Measurements from ENCODE around the gene NYAP1.
"Not testable (repeated sequence)": the region's sequence is repeated elsewhere in the genome, so short reads cannot be mapped to it uniquely, and the experiment has no call there.

Gene NYAP1

GRCh38 chr7:100483722-100484672 is at the start of gene NYAP1:
Gene NYAP1, plus strand, starts transcription at chr7:100483927. Its CDS starts 1,385 bp downstream, at chr7:100485312.
- DNase-seq: no peak

- no peak for DNase-seq
These were observed 49.2 kb upstream of the NYAP1 start for GRCh38 chr7:100434297-100435144.

GRCh38 chr7:100435401-100436304 is 48.1 kb upstream of the NYAP1 start:
- DNase-seq: peak; percentile 36

DNA sequence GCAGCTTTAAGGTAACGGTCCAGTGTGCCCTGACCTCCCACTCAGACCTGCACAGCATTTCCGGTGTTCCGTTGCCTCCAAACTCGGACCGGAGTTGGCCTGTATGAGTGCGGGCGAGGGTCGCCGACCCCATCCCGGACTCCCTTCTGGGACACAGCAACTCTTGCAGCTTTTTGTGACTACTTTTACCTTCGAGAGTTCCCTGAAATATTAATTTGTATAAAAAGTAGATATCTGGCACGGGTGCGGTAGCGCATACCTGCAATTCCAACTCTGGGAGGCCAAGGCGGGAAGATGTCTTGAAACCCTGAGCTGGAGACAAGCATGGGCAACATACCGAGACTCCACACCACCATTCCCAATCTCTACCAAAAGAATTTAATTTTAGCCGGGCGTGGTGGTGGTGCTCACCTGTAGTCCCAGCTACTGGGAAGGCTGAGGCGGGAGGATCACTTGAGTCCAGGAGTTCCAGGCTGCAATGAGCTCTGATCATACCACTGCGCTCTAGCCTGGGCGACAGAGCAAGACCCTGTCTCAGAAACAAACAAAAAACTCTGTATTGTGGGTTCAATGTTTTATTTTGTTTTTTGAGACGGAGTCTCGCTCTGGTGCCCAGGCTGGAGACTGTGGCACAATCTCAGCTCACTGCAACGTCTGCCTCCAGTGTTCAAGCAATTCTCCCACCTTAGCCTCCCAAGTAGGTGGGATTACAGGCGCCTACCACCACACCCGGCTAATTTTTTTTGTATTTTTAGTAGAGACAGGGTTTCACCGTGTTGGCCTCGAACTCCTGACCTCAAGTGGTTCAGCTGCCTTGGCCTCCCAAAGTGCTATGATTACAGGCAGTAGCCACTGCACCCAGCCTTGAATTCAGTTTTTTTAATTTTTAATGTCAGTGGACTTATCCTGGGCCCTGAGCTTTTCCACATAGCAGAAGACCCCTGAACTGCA is 46.3 kb upstream of the NYAP1 start:
- no peak for DNase-seq

DNA sequence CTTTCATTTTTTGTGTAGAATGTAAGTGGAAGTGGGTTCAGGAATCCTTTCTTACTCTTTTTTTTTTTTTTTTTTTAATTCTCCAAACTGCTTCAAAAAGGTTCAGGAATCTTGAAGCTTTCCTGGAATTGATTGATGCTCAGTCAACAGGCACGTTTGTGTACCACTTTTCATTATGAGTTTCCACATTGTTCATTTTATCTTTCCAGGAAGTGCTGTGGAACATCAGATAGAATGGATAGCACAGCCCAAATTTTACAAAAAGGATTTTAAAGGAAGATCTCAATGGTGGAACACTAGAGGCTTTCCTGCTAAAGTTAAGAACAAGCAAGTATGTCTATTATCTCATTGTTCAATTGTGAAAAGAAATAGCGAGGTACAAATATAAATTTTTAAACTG is 45.6 kb upstream of the NYAP1 start:
- no peak for DNase-seq

DNA sequence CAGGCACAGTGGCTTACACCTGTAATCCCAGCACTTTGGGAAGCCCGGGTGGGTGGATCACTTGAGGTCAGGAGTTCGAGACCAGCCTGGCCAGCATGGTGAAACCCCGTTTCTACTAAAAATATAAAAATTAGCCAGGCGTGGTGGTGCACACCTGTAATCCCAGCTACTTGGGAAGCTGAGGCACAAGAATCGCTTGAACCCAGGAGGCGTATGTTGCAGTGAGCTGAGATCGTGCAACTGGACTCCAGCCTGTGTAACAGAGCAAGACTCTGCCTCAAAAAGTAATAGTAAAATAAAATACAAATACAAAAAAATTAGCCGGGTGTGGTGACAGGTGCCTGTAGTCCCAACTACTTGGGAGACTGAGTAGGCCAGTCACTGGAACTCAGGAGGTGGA is 45.0 kb upstream of the NYAP1 start:
- not testable (repeated sequence) for DNase-seq

DNA sequence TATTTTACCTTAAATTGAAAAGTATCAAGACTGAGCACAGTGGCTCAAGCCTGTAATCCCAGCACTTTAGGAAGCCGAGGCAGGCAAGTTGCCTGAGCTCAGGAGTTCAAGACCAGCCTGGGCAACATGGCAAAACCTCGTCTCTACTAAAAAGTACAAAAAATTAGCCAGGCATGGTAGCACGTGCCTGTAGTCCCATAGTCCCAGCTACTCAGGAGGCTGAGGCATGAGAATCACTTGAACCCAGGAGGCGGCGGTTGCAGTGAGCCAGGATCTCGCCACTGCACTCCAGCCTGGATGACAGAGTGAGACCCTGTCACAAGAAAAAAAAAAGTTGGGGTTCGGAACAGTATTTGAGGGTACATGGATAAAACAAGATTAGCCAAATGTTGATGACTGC is 44.5 kb upstream of the NYAP1 start:
- DNase-seq: not testable (repeated sequence)

- no peak for DNase-seq
These were observed 41.8 kb upstream of the NYAP1 start for GRCh38 chr7:100441641-100442535.

DNA sequence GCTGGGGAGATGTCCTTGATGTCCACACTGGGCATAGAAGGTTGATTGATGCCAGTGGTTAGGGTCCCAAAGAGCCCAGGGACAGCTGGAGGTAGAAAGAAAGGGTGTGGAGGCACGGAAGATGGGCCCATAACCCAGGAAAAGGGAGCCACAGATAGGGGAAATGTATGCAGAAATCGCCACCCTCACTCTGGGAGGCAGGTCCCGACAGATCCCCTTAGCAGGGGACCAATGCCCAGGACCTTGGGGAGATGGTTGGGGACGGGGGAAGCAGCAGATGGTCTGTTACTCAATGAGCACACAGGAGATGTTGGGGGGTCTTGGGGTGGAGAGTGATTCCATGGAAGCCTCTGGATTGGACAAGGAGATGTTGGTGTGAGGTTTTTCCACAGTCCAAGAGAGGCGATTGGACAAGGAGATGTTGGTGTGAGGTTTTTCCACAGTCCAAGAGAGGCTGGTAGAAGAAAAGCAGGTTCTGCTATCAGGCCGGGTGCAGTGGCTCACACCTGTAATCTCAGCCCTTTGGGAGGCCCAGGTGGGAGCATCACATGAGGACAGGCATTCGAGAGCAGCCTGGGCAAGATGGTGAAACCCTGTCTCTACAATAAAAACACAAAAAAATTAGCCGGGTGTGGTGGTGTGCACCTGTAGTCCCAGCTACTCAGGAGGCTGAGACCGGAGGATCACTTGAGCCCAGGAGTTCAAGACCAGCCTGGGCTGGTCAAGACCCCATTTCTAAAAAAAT is 40.5 kb upstream of the NYAP1 start:
- DNase-seq: no peak

DNA sequence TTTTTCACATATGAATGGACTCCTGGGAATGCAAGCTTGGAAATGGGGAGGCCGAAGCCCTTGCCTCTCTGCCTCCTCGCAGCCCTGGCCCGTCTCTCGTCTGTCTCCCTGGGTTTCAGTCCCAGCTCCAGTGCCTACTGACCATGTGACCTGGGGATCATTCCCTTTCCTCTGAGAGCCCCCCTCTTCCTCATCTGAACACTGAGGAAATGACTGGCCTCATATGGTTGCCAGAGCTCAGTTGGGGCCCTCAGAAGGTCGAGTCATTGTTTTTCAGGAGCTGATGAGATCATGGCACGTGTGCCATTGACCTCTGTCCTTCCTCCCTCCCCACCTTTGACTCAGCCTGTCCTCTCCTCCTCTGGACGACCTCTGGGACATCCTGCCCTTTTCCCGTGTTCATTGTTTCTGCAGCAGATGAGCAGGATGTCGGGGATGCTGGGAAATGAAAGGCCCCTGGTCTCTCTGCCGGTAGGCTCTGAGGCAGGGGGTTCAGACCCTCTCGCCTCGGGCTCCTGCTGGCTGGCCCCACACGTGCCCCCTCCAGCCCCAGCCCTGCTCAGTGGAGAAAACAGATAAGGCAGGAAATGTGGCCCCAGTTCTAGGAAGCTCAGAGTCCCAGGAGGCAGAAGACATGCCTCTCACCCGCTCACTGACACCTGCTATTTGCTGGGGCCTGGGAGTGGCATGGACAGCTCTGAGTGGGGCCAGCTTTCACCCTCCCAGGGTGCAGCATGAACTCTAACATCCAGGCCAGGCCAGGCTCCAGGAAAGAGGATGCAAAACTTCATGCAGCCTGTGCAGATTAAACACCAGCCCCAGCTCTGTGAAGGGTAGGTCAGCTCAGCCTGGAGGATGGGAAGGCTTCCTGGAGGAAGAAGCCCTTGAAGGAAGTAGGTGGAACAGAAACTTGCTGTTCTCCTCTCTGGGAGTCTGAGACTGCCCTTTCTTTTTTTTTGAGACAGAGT is 39.1 kb upstream of the NYAP1 start:
- DNase-seq: no peak

GRCh38 chr7:100446040-100446439 is 37.7 kb upstream of the NYAP1 start:
- no peak for DNase-seq

DNA sequence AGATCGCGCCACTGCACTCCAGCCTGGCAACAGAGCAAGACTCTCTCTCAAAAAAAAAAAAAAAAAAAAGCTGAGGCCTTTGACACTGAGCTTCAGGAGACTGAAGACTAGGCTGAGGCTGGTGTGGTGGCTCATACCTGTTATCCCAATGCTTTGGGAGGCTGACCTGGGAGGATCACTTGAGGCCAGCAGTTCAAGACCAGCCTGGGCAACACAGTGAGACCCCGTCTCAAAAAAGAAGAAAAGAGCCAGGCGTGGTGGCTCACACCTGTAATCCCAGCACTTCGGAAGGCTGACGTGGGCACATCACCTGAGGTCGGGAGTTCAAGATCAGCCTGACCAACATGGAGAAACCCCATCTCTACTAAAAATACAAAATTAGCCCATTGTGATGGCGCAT is 36.4 kb upstream of the NYAP1 start:
- not testable (repeated sequence) for DNase-seq

DNA sequence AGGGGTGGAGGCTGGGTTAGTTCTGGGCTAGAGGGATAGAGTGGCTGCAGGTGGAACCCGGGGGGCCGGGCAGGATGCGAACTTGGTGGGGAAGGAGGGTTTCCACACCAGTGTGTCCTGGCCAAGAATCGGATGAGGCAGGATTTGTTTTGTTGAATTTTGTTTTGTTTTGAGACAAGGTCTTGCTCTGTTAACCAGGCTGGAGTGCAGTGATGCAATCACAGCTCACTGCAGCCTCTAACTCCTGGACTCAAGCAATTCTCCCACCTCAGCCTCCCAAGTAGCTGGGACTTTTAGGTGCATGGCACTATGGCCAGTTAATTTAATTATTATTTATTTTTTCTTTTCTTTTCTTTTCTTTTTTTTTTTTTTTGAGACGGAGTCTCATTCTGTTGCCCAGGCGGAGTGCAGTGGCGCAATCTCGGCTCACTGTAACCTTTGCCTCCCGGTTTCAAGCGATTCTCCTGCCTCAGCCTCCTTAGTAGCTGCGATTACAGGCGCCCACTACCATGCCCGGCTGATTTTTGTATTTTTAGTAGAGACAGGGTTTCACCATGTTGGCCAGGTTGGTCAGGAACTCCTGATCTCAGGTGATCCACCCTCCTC is 34.4 kb upstream of the NYAP1 start:
- DNase-seq: no peak

GRCh38 chr7:100452513-100452912 is 31.2 kb upstream of the NYAP1 start:
- DNase-seq: no peak

- DNase-seq: not testable (repeated sequence)
These were observed 29.9 kb upstream of the NYAP1 start for GRCh38 chr7:100453854-100454253.

DNA sequence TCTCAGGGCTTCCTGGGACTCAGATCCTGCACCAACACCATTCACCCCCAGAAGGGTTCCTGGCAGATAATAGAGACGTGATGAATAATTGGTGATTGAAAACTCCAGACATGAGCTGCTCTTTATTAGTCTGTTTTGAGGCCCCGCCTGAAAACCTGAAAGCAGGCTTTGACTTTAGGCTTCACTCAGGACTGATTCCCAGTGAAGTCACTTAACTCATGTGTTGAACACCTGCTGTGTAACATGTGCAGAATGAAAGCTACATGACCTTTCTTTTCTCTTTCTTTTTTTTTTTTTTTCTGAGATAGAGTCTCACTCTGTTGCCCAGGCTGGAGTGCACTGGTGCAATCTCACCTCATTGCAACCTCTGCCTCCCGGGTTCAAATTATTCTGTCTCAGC is 28.5 kb upstream of the NYAP1 start:
- no peak for DNase-seq

DNA sequence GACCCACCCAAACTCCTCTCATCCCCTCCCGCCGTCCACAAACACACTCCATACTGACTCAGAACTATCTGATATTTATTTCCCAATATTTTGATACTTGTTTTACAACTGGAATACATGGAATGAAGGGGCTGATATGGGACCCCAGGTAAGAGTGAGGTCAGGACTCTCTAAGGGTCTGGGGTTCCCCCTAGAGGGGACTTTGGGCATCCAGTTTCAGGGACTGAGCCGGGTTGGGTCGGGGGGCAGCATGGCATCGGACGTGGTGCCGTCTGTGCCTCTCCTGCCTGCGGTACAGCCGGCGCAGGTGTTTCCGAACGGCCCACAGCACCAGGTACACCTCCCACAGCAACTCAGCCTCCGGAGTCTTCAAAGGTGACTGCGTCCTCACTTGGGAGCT is 27.2 kb upstream of the NYAP1 start:
- no peak for DNase-seq

- no peak for DNase-seq
These were observed 26.7 kb upstream of the NYAP1 start for GRCh38 chr7:100457033-100457432.
